Omental fat pad (tissue), 4 donors: ENCODE results near the gene SEPTIN10. TPM values are rescaled to one million over a fixed set of nuclear protein-coding genes. Genes with fewer than 3 reads are reported as not detected.
"Not testable (repeated sequence)": the region's sequence is repeated elsewhere in the genome, so short reads cannot be mapped to it uniquely, and the experiment has no call there.

Experiments used
- ATAC-seq: fragments of 150-250 bp; one replicate; pipeline ENCODE4 v1.9.1; 2016; ENCODE audit warnings: mild to moderate bottlenecking, moderate library complexity; ENCODE audit not compliant: low FRiP score
- DNase-seq: peaks from one replicate; pipeline ENCODE4 v3.0.0-alpha.2; 2019; ENCODE audit warnings: low spot score
- total RNA-seq, 4 donors: library from RNA; depleted of rRNA; stranded (reverse); fragments of >200 nt; gene quantifications; one replicate each; pipeline ENCODE4 v1.1.0, GENCODE V29; 2016
- TF ChIP-seq, protein P1 (sequence below), 3 donors: fragments of 450-650 bp; IDR thresholded peaks; one replicate each; pipeline ENCODE4 v1.5.1; 2016 to 2017; ENCODE audit warnings: antibody characterized with exemption in 3 of 3, mild to moderate bottlenecking in 3 of 3, moderate library complexity in 2 of 3

The SEPTIN10 gene
- total RNA-seq, 4 donors from 2014 or later = 55.0 to 116 (median 75.1) TPM

DNA sequence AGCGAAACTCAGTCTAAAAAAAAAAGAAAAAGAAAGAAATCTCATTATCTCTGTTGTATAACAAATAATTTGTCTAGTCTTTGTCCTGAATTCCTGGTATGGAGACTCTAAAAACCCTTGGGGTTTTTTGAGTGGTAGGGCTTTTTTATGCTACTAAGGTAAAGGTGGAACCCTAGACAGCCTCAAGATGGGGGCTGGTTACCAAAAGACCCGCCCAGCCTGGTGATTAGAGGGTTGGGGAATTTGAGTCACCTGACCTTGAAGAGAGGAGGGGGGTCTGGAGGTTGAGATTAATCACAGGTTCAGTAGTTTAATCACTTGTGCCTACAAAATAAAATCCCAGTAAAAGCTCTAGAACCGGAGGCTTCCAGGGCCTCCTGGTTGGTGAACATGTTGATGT is 18.0 kb upstream of the SEPTIN10 start:
- DNase-seq (no peak), ATAC-seq (no peak)
- TF ChIP-seq, protein P1, sequence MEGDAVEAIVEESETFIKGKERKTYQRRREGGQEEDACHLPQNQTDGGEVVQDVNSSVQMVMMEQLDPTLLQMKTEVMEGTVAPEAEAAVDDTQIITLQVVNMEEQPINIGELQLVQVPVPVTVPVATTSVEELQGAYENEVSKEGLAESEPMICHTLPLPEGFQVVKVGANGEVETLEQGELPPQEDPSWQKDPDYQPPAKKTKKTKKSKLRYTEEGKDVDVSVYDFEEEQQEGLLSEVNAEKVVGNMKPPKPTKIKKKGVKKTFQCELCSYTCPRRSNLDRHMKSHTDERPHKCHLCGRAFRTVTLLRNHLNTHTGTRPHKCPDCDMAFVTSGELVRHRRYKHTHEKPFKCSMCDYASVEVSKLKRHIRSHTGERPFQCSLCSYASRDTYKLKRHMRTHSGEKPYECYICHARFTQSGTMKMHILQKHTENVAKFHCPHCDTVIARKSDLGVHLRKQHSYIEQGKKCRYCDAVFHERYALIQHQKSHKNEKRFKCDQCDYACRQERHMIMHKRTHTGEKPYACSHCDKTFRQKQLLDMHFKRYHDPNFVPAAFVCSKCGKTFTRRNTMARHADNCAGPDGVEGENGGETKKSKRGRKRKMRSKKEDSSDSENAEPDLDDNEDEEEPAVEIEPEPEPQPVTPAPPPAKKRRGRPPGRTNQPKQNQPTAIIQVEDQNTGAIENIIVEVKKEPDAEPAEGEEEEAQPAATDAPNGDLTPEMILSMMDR (IDR thresholded peaks at IDR 0.05) = no peak

DNA sequence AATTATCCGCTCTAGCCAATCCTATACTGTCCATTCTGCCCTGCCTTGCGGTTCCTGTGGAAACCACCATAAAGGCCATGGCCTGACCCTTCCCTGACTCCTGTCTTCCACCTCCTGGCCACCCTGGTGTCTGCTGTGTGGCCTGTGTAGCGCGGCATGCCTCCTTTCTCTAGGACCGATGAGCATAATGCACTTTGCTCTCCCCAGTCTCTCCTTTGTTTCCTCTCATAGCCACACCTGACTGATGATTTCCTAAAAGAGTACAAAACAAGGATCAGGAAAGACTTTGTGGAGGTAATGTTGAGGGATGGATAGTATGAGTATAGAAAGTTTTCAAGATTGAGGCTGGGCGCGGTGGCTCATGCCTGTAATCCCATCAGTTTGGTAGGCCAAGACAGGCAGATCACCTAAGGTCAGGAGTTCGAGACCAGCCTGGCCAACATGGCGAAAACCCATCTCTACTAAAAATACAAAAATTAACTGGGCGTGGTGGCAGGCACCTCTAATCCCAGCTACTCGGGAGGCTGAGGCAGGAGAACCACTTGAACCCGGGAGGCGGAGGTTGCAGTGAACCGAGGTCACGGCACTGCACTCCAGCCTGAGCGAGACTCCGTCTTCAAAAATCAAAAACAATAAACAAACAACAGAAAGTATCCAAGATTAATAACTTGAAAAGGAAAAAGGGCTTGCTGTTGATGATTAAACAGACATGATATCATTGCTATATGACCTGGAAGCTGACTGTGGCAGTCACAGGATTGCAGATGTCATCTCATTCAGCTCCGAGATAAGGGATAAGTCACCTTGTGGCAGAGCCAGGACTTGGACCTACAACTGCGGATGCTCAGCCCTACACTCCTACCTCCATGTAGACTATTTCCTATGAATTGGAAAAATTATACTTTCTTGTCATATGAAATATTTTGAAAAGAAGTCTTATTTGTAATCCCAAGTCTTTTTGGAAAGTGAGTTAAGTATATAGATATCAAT is 17.0 kb upstream of the SEPTIN10 start:
- DNase-seq (no peak), ATAC-seq (no peak)
- TF ChIP-seq, protein P1 (IDR thresholded peaks at IDR 0.05) = no peak

DNA sequence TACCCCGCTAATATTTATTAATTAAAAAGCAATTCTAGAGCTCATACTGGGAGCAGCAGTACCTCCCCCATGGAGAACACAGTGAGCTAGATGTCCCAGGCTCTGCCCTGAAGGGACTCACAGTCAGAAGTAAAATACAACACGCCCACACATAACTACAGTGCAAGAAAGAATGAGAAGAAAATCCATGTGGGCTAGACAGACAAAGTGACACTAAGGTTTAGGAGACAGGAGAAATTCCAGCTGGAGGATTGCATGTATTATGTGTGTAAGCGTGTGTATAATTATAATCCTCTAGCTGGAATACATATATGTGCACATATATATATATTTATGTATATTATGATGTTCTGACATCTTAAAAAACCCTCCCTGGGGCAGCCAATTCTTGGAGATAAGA is 16.1 kb upstream of the SEPTIN10 start:
- ATAC-seq (no peak), DNase-seq (no peak)
- TF ChIP-seq, protein P1 (IDR thresholded peaks at IDR 0.05) = no peak

DNA sequence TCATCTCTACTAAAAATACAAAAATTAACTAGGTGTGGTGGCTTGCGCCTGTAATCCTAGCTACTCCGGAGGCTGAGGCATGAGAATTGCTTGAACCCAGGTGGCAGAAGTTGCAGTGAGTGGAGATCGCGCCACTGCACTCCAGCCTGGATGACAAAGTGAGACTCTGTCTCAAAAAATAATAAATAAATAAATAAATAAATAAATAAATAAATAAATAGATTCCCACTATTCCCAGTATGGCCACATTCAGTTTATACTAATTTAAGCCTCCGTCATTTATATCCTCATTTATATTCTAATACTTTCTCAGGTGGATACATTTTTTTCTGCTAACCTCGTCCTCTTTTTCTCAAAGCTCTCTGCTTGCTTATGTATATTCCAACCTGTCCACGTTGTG is 14.6 kb upstream of the SEPTIN10 start:
- not testable (repeated sequence) for ATAC-seq, DNase-seq

DNA sequence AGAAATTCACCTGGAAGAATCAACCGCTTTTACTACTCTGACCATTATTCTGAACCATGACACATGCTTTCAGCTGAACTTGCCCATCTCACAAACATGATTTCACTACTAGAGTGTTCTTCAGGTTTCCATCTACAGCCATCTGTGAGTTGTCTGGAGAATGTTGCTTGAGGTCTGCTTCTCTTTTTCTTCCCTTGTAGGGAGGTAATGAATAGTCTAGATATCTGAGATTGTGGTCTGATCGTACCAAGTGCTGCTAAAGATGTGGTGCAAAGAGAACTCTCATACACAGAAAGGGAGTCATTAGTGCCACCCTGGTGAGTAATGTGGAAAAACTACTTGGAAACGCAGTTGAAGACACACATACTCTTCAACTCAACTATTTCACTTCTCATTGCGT is 10.6 kb upstream of the SEPTIN10 start:
- DNase-seq (no peak), ATAC-seq (no peak)
- TF ChIP-seq, protein P1 (IDR thresholded peaks at IDR 0.05) = no peak

DNA sequence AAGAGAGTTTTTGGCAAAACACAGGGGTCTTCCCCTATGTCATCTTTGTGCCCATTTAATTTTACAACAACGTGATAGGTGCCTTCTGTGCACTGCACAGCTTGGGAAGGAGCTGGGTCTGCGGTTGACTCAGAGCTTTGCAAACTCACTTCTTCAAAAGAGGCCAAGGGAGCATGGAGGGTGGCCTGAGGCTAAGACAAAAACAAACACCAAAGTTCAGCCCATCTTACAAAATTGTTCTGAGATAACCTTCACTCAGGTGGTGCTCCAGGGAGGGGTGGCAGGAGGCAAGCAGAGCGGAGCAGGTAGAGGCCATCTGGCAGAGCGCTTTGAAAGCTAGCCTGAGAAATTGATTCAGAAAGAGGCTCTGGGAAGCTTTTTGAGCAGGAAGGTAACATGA is 10.2 kb upstream of the SEPTIN10 start:
- ATAC-seq (no peak), DNase-seq (no peak)
- TF ChIP-seq, protein P1 (IDR thresholded peaks at IDR 0.05) = no peak

DNA sequence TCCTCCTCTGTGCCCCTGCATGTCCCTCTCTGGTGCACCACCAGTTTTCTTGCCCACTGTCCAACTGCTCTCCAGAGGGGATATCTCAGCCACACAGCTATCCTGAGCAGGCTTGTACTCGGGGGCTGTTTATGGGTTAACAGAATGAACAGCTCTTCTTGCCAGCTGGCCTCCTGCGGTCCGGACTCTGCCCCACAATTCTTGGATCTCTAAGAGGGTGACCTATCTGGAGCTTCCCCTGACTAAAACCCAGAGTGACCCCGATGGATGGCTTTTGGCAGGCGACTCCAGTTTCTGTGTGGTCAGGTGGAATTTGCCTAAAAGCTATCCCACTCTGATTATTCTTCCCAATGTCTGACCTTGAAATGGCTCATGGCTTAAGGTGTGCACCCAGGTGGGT is 9.5 kb upstream of the SEPTIN10 start:
- TF ChIP-seq, protein P1 (IDR thresholded peaks at IDR 0.05) = no peak
- no peak for ATAC-seq
- no peak for DNase-seq
